HK-2 (cell line): ENCODE measurements around the gene WNK4.

Experiments
- DNase-seq: peaks from one replicate; pipeline ENCODE4 v3.0.0-alpha.2; 2018; ENCODE audit not compliant: unreplicated experiment

WNK4 gene

DNA sequence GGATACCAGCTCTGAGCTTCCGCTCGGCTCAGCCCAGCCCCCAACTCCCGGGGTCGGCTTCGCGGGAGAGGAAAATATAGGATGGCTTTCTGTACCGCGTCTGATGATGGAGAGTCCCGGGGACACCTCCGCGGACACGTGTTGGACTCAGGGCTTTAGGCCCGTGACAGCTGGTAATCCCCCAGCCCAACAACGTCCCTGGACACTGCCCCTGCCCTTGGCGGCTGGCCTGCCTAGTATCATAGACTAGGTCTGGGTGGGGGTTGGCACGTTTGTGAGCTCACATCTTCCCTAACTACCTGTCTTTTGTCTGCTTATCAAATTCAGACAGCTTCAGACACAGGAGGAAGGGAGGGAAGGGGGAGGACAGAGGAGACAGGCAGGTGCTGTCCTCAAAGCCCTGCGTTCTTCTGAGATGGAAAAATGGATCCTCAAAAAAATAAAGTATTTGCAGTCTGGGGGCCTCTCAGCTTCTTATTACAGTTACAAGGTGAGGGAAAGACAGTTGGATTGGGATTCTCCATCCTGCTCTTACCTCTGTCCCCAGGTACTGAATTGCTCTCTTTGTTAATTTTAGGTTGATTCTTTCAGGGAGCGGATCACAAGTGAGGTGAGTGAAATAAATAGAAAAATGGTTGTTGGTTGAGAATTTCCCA is 53.5 kb downstream of the WNK4 start:
- no peak for DNase-seq

DNA sequence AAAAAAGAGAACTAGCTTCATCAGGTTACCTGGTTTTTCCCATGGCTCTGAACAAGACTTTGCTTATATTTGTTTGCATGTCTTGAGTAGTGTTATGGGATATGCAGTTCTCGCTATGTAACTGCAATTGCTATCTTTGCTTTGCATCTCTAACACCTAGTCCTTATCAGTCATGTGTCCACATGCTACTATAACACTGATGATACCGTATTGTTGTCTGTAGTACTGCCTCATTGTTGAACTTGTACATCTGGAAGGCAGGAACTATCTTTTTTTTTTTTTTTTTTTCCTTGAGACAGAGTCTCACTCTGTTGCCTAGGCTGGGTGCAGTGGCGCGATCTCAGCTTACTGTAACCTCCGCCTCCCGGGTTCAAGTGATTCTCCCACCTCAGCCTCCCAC is 55.3 kb downstream of the WNK4 start:
- no peak for DNase-seq

DNA sequence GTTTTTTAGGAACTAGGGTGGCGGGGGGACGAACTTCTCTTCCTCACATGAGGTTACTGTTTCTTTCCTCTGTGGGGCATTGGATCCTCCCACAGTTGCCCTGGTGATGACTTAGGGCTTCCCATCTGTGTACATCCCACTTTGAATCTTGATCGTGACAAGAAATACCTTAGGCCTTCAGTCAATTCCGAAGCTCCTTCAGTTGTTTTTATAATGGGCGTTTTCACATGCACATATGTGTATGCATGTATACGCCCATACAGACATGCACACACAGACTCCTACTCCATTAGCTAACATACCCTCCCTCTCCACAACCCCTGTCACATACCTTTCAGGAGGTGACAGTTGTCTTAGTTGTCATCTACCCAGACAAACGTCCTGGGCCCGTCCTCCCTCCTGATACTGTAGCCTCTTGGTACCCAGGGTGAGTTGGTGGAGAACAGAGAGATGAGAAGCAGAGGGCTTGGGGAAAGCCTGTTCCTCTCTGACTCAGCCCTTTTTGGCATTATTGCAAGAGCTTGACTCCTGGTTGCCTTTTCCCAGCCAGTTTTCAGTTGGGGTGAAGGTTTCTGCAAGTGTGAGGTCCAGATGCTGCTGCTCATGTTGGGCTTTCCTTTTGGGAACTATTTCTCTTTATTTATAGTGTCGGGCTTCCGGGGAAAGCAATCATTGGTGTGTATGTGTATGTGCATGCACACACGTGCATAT is 61.7 kb downstream of the WNK4 start:
- no peak for DNase-seq

- no peak for DNase-seq
Observed at GRCh38 chr17:42843358-42843934, 63.0 kb downstream of the WNK4 start.

- DNase-seq, result no peak
Observed at GRCh38 chr17:42844271-42844670, 63.9 kb downstream of the WNK4 start, which contains the start of gene AOC2. Gene AOC2, plus strand, starts transcription at chr17:42844580. Its CDS starts 47 bp downstream, at chr17:42844627.

DNA sequence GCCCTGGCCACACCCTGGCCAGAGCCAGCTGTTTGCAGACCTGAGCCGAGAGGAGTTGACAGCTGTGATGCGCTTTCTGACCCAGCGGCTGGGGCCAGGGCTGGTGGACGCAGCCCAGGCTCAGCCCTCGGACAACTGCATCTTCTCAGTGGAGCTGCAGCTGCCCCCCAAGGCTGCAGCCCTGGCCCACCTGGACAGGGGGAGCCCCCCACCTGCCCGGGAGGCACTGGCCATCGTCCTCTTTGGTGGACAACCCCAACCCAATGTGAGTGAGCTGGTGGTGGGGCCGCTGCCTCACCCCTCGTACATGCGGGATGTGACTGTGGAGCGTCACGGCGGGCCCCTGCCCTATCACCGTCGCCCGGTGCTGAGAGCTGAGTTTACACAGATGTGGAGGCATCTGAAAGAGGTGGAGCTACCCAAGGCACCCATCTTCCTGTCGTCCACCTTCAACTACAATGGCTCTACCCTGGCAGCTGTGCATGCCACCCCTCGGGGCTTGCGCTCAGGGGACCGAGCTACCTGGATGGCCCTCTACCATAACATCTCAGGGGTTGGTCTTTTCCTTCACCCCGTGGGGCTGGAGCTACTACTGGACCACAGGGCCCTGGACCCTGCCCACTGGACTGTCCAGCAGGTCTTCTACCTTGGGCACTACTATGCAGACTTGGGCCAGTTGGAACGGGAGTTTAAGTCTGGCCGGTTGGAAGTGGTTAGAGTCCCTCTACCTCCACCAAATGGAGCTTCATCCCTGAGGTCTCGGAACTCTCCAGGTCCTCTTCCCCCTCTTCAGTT is 64.5 kb downstream of the WNK4 start:
- no peak for DNase-seq

DNA sequence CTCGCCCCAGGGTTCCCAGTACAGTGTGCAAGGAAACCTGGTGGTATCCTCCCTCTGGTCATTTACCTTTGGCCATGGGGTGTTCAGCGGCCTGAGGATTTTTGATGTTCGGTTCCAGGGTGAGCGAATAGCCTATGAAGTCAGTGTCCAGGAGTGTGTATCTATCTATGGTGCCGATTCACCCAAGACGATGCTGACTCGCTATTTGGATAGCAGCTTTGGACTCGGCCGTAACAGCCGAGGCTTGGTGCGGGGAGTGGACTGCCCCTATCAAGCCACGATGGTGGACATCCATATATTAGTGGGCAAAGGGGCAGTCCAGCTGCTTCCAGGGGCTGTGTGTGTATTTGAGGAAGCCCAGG is 65.1 kb downstream of the WNK4 start:
- DNase-seq, result no peak

DNA sequence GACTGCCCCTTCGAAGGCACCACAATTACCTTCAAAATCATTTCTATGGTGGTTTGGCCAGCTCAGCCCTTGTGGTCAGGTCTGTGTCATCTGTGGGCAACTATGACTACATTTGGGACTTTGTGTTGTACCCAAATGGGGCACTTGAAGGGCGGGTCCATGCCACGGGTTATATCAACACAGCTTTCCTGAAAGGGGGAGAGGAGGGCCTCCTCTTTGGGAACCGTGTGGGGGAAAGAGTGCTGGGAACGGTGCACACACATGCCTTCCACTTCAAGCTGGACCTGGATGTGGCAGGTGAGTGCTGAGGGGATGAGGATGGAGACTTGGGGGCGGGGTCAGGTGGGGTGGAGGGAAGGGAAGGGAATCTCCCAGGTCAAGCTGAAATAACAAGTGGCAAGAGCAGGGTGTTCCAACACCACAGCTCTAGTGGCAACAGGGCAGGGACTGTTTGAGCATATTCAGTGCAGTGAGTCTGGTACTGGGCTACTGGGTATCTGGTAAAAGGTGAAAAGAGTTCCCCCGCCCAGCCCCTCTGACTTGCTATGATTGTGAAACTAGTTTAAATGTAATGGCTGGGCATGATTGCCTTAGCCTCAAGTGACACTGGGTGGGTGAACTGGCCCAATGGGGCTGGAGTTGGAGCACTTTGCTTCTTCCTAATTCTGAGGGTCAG is 65.6 kb downstream of the WNK4 start:
- DNase-seq, result no peak
